ENCODE data around the gene GLG1. TPM values are rescaled to one million over a fixed set of nuclear protein-coding genes. Genes with fewer than 3 reads are reported as not detected.
"Not testable (repeated sequence)": the region's sequence is repeated elsewhere in the genome, so short reads cannot be mapped to it uniquely, and the experiment has no call there.

GLG1 gene
- total and polyA plus RNA-seq, 2 donors = 74.8 to 164 TPM

DNA sequence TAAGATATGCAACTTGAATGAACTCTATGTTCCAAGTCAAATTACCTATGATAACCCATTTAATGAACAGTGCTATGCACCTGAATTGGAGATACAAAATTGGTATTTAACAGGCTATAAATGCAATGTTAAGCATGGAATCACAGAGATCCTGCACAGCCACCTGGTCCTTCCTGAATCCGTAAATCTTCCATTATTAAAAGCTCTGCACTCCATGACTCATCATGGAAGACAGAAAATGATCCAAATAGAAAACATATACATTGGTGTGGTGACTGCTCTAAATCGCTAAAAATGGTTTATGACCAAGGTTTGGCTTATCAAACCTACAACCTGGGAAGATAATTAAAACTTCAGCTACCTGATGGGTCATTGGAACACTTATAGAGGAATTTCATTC, 45.3 kb downstream of the GLG1 start:
- WGBS = 88% methylated on average over 2 of the region's 2 CpGs
- no peaks in the 10 kb centered on the region for H3K36me3 ChIP-seq (ENCODE audit: insufficient read depth)
- no peak overlapping the region for H3K27ac ChIP-seq (ENCODE audit: low read depth)
- no peak for DNase-seq (ENCODE audit: extremely low spot score)
- H3K4me3 ChIP-seq (ENCODE audit: low read depth, low read length) = no peak overlapping the region
- H3K4me1 ChIP-seq (ENCODE audit: insufficient read depth) = no peaks in the 10 kb centered on the region

DNA sequence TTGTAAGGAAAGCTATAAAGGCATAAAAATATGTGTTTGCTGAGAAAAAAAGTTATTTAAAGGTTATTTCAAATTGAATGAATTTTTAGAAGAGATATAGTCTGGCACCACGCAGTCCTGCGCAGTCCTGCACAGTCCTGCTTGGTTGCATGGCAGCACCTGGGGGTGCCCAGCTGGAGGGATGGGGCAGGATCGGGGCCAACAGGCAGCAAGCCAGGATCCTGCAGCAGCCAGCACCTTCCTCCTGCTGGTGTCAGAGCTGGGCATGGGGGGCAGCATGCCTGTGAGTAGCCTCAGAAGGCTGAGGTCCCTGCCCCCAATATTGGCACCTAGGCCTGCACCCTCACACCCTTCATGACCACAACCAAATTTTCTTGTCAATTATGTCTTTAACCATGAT, 46.0 kb downstream of the GLG1 start:
- H3K27ac ChIP-seq (ENCODE audit: low read depth) = no peak overlapping the region
- no peak for DNase-seq (ENCODE audit: extremely low spot score)
- WGBS = 96% methylated on average over 3 of the region's 3 CpGs
- no peaks in the 10 kb centered on the region for H3K4me1 ChIP-seq (ENCODE audit: insufficient read depth)
- H3K4me3 ChIP-seq (ENCODE audit: low read depth, low read length) = no peak overlapping the region
- H3K36me3 ChIP-seq (ENCODE audit: insufficient read depth) = no peaks in the 10 kb centered on the region

DNA sequence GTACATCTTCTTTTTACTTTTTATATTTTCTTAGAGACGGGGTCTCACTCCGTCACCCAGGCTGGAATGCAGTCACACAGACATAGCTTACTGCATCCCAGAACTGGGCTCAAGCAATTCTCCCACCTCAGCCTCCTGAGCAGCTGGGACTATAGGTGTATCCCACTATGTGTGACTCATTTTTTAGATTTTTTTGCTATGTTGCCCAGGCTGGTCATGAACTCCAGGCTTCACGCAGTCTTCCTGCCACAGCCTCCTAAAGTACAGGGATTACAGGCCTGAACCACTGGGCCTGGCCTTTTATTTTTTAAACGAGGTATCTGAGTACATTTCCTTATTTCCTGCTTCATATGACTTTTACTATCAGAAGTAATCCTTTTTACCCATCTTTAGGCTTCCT, 48.0 kb downstream of the GLG1 start:
- DNase-seq (ENCODE audit: extremely low spot score) = no peak
- H3K4me1 ChIP-seq (ENCODE audit: insufficient read depth) = no peaks in the 10 kb centered on the region
- WGBS = 71% methylated on average over 4 of the region's 4 CpGs
- H3K36me3 ChIP-seq (ENCODE audit: insufficient read depth) = no peaks in the 10 kb centered on the region
- no peak overlapping the region for H3K4me3 ChIP-seq (ENCODE audit: low read depth, low read length)
- H3K27ac ChIP-seq (ENCODE audit: low read depth) = no peak overlapping the region

DNA sequence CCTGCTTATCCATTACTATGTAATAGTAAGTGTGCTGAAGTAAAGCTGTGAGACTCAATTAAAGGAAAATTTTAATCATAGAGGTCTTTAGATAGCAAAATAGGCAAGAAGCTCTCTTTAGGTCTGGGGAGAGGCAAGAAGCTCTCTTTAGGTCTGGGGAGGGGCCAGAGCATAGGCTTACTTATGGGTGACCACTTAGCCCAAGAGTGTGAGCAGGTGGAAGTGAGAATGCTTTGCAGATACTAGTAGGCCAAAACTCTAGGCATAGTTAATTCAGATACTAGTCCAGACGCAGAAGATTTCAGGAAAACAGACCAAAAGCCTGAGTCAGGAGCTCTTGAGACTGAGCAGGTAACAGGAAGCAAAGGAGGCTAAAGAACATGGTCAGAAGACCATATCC, 49.6 kb downstream of the GLG1 start:
- Histone ChIP-seq H3K36me3 (ENCODE audit: insufficient read depth) (no peaks in the 10 kb centered on the region), H3K27ac (ENCODE audit: low read depth) (no peak overlapping the region), H3K4me3 (ENCODE audit: low read depth, low read length) (no peak overlapping the region), H3K4me1 (ENCODE audit: insufficient read depth) (no peaks in the 10 kb centered on the region)
- WGBS = 77% methylated on average over 1 of the region's 1 CpG
- no peak for DNase-seq (ENCODE audit: extremely low spot score)

DNA sequence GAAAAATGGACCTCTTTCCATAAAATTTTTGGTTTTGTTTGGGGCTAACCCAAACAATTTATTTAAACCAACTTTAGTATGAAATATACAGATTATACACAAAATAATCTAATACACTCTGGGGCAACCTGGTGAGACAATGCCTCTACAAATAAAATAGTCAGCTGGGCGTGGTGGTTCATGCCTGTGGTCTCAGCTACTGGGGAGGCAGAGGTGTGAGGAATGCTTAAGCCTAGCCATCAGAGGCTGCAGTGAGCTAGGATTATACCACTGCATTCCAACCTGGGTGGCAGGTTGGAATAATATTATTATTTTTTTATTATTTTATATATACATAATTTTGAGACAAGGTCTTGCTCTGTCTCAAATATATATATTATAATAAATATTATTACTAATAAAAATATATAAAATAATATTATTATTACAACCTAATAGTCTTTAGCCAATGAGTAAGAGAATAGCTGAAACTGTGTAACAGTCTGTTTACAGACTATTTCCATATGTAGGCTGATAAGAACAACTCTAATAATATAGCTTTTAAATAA, 50.5 kb downstream of the GLG1 start:
- Histone ChIP-seq H3K36me3 (ENCODE audit: insufficient read depth) (no peaks in the 10 kb centered on the region), H3K4me3 (ENCODE audit: low read depth, low read length) (no peak overlapping the region), H3K27ac (ENCODE audit: low read depth) (no peak overlapping the region), H3K4me1 (ENCODE audit: insufficient read depth) (no peaks in the 10 kb centered on the region)
- DNase-seq (ENCODE audit: extremely low spot score) = no peak
- 97% methylated on average over 1 of the region's 1 CpG for WGBS

DNA sequence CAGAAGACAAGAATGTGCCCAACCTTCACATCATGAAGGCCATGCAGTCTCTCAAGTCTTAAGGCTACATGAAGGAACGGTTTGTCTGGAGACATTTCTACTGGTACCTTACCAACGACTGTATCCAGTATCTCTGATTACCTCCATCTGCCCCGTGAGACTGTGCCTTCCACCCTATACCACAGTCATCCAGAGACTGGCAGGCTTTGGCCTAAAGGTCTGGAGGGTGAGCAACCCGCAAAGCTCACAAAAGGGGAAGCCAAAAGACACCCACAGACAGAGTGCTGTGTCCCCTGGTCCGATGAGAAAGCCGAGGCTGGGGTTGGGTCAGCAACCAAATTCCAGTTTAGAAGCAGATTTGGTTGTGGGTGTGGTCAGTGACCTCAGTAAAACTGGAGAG, 54.6 kb downstream of the GLG1 start:
- H3K4me1 ChIP-seq (ENCODE audit: insufficient read depth); H3K27ac ChIP-seq (ENCODE audit: low read depth); H3K36me3 ChIP-seq (ENCODE audit: insufficient read depth); DNase-seq (ENCODE audit: extremely low spot score); H3K4me3 ChIP-seq (ENCODE audit: low read depth, low read length): not testable (repeated sequence)
- WGBS = 97% methylated on average over 6 of the region's 6 CpGs

DNA sequence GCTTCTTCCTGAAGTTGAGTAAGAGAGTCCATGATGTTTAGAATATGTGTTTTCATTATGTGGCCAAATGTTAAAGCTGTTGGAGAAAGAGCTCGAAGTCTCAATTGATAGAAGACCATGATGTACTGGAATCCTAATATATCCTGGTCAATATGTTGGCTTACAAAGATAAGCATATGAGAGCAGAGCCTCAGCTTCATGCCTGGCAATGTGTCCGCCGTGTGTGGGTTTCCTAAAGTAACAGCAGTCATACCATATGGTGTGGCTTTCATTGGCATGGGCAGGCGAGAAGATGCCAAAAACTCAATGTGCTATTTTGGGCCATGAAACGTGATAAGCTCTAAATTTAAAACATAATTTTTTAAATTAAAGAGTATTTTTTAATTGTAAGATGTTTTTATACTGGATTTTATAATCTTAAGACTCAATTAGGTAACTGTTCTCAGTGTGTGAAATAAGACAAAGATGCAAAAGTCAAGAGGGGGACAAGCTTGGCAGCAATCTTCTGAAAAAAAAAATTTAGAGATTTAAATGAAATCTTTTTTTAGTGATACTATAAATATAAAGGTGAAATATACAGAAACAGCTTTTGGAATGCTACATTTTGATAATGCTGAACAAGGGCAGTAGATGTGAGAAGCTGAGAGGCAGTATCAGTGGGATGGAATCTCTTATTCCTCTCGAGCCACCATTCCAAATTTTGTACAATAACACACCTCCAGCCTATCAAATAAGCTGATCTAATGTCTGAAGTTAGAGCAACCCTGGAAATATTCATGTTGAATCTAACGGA, 56.5 kb downstream of the GLG1 start:
- H3K4me3 ChIP-seq (ENCODE audit: low read depth, low read length); DNase-seq (ENCODE audit: extremely low spot score): not testable (repeated sequence)
- 81% methylated on average over 7 of the region's 7 CpGs for WGBS

DNA sequence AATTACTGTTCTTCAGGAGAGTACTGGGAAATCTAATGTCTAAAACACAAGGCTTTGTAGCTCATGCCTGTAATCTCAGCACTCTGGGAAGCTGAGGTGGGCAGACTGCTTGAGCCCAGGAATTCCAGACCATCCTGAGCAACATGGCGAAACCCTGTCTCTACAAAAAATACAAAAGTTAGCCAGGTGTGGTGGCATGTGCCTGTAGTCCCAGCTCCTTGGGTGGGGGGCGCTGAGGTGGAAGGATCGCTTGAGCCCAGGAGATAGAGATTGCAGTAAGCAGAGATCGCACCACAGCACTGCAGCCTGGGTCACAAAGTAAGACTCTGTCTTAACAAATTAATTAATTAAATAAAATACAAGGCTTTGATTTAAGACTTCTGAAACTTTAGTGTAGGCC, 60.8 kb downstream of the GLG1 start:
- DNase-seq (ENCODE audit: extremely low spot score); H3K36me3 ChIP-seq (ENCODE audit: insufficient read depth); H3K4me3 ChIP-seq (ENCODE audit: low read depth, low read length); H3K4me1 ChIP-seq (ENCODE audit: insufficient read depth); H3K27ac ChIP-seq (ENCODE audit: low read depth): not testable (repeated sequence)
- 97% methylated on average over 4 of the region's 4 CpGs for WGBS

More for the DNA sequence above, 56.5 kb downstream of the GLG1 start:
- H3K36me3 ChIP-seq (ENCODE audit: insufficient read depth); H3K27ac ChIP-seq (ENCODE audit: low read depth); H3K4me1 ChIP-seq (ENCODE audit: insufficient read depth): not testable (repeated sequence)

DNA sequence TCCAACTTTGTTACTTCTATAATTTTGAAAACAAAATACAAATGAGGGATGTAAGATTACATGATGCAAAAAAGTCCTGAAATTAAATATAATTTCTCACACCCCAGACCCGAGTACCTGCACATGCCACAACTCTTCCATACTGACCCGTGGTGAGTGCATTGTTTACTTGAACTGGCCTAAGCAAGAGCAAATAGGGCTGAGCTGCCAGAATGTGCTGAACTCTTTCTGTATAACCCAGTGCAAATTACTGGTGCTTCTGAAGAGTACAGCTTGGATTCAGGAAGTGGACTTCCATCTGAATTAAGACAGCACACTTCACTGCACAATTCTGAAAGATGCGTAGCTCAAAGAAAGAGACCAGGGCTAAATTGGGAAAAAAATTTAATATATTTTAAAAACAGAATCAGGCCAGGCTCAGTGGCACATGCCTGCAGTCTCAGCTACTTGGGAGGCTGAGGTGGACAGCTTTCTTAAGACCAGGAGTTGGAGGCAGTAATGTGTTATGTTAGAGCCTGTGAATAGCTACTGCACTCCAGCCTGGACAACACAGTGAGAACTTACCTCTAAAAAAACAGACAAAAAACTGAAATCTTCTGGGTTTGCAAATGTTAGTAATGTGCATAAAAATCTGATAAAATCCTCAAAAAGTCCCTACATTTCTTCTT, 63.9 kb downstream of the GLG1 start:
- H3K27ac ChIP-seq (ENCODE audit: low read depth); H3K36me3 ChIP-seq (ENCODE audit: insufficient read depth); DNase-seq (ENCODE audit: extremely low spot score); H3K4me3 ChIP-seq (ENCODE audit: low read depth, low read length); H3K4me1 ChIP-seq (ENCODE audit: insufficient read depth): not testable (repeated sequence)
- 89% methylated on average over 1 of the region's 3 CpGs for WGBS

DNA sequence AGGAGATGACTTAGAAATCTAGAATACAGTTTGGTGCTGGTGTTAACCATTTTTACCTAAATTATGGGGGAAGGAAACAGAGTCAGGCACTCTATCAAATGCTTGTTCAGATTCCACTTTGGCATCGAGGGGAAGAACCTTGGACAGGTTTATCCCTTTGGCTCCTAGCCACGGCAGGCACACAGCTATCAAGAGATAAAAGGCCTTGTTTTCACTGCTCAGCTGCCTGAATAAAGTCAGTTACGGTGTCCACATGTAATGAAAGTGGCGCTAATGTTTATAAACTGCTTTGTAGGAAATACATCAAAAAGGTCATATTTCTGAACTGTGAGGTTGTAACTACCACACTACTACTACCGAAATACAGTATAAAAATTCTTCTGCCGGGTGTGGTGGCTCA, 66.3 kb downstream of the GLG1 start:
- DNase-seq (ENCODE audit: extremely low spot score); H3K36me3 ChIP-seq (ENCODE audit: insufficient read depth); H3K4me1 ChIP-seq (ENCODE audit: insufficient read depth); H3K4me3 ChIP-seq (ENCODE audit: low read depth, low read length); H3K27ac ChIP-seq (ENCODE audit: low read depth): not testable (repeated sequence)
- WGBS = 53% methylated on average over 6 of the region's 6 CpGs

DNA sequence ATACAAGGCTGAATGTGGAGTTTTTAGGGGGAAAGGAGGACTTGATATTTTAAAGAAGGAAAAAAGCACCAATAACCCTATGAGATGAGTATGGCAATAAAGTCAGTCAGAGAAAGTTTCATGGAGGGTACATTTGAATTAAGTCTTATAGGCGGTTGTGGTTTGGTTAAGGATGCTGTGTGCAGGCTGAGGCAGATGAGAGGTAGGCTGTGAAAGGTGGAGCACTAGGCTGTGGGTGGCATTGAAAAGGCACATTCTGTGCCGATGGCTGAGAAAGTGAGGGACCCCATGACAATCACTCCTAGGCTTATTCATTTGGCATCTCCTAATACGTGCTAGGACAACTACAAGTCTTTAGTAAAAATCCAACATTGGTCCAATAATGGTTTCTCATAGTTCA, 68.1 kb downstream of the GLG1 start:
- DNase-seq (ENCODE audit: extremely low spot score); H3K4me3 ChIP-seq (ENCODE audit: low read depth, low read length); H3K36me3 ChIP-seq (ENCODE audit: insufficient read depth); H3K27ac ChIP-seq (ENCODE audit: low read depth); H3K4me1 ChIP-seq (ENCODE audit: insufficient read depth): not testable (repeated sequence)
- 95% methylated on average over 1 of the region's 3 CpGs for WGBS

DNA sequence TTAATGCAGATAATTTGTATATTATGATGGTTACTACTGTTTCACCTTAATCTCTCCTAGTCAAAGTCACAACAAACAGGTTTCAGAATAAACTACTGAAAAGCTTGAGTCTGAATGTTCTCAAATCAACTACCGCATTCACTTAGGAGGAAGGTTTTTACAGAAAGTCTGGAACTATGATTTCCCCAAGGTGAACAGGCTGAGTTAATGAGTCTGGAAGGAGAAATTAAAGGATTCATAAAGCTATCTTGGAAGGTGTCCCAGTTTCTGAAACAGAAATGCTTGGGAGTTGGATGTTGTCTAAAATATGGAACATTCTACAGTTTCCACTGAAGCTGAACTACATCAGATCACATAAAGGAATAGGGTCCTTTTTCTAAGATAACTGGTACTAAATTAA, 69.2 kb downstream of the GLG1 start:
- not testable (repeated sequence) for H3K4me1 ChIP-seq (ENCODE audit: insufficient read depth); DNase-seq (ENCODE audit: extremely low spot score); H3K27ac ChIP-seq (ENCODE audit: low read depth); H3K4me3 ChIP-seq (ENCODE audit: low read depth, low read length); H3K36me3 ChIP-seq (ENCODE audit: insufficient read depth)
- 84% methylated on average over 1 of the region's 1 CpG for WGBS

DNA sequence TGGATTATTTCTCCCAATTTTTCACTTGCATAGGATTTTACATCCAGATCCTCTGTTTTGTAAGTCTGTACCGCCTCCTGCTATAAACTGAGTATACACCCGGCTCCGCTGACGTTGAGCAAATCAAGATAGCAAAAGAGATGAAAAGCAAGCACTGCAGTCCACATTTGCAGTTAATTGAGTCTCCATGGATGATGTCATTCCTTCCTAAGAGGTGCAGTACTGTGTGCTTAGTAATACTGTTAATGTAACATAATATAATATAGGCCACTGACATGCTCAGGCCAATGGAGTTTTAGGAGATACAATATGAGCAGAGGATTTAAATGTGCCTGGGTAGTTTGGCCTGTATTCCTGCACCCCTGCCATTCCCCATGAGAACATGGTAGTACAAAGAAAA, 72.3 kb downstream of the GLG1 start:
- DNase-seq (ENCODE audit: extremely low spot score) = not testable (repeated sequence)
- 70% methylated on average over 3 of the region's 4 CpGs for WGBS

DNA sequence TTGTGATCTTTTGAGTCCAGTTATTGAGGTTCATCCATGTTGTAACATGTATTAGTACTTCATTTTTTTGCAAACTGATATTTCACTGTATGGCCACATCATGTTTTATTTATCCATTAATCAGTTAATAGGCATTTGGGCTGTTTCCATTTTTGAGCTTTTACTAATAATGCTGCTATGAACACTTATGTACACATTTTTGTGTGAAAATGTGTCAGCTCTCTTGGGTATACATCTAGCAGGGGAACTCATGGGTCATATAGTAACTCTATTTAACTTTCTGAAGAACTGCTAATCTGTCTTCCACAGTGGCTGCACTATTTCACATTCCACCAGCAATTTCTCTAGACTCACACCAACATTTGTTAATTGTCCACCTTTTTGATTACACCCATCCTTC, 82.0 kb downstream of the GLG1 start:
- DNase-seq (ENCODE audit: extremely low spot score) = no peak
- no peak overlapping the region for H3K4me3 ChIP-seq (ENCODE audit: low read depth, low read length)
- no peaks in the 10 kb centered on the region for H3K36me3 ChIP-seq (ENCODE audit: insufficient read depth)
- H3K4me1 ChIP-seq (ENCODE audit: insufficient read depth) = peaks cover 1% of the 10 kb centered on the region
- H3K27ac ChIP-seq (ENCODE audit: low read depth) = no peak overlapping the region

More for the DNA sequence above, 72.3 kb downstream of the GLG1 start:
- H3K4me1 ChIP-seq (ENCODE audit: insufficient read depth); H3K4me3 ChIP-seq (ENCODE audit: low read depth, low read length); H3K36me3 ChIP-seq (ENCODE audit: insufficient read depth); H3K27ac ChIP-seq (ENCODE audit: low read depth): not testable (repeated sequence)

All from urinary bladder (tissue), 4 donors.